H9 (cell line): ENCODE data around the gene STARD10. TPM values are rescaled to one million over a fixed set of nuclear protein-coding genes. Genes with fewer than 3 reads are reported as not detected.

Experiments
- DNase-seq: peaks from one replicate; pipeline ENCODE4 v3.0.0-alpha.2; 2017
- H2AFZ ChIP-seq: one replicate; pipeline ENCODE4 v1.6.1; 2013; ENCODE audit warnings: mild to moderate bottlenecking, low read length, control low read depth, moderate library complexity
- H2AK5ac ChIP-seq: 2 replicates; pipeline ENCODE4 v1.6.1; 2013; ENCODE audit warnings: low read length, control low read depth, mixed read lengths; ENCODE audit not compliant: insufficient read length
- H2BK120ac ChIP-seq: one replicate; pipeline ENCODE4 v1.6.1; 2013; ENCODE audit warnings: low read depth, mild to moderate bottlenecking, low read length, control low read depth, inconsistent platforms; ENCODE audit not compliant: poor library complexity, severe bottlenecking
- H2BK12ac ChIP-seq: 2 replicates; pipeline ENCODE4 v1.6.1; 2013; ENCODE audit warnings: low read length, control low read depth, mixed read lengths, low read depth; ENCODE audit not compliant: insufficient read length
- H2BK15ac ChIP-seq: 2 replicates; pipeline ENCODE4 v1.6.1; 2013; ENCODE audit warnings: low read depth, low read length, control low read depth
- H2BK20ac ChIP-seq: one replicate; pipeline ENCODE4 v1.6.1; 2013; ENCODE audit warnings: low read depth, mild to moderate bottlenecking, low read length, control low read depth, inconsistent platforms; ENCODE audit not compliant: poor library complexity, severe bottlenecking
- H2BK5ac ChIP-seq: 2 replicates; pipeline ENCODE4 v1.6.1; 2013; ENCODE audit warnings: low read length, control low read depth, mixed read lengths; ENCODE audit not compliant: insufficient read length
- H3K14ac ChIP-seq: 2 replicates; pipeline ENCODE4 v1.6.1; 2013; ENCODE audit warnings: low read length, control low read depth; ENCODE audit not compliant: insufficient read depth
- H3K18ac ChIP-seq: 2 replicates; pipeline ENCODE4 v1.6.1; 2013; ENCODE audit warnings: low read depth, mild to moderate bottlenecking, mixed read lengths, low read length, control low read depth; ENCODE audit not compliant: insufficient read length
- H3K23ac ChIP-seq: 2 replicates; pipeline ENCODE4 v1.6.1; 2013; ENCODE audit warnings: low read length, control low read depth, mixed read lengths, low read depth; ENCODE audit not compliant: insufficient read length
- H3K23me2 ChIP-seq: 2 replicates; pipeline ENCODE4 v1.6.1; 2013; ENCODE audit warnings: low read depth, mild to moderate bottlenecking, mixed read lengths, low read length, control low read depth; ENCODE audit not compliant: insufficient read length, poor library complexity, severe bottlenecking
- H3K27ac ChIP-seq: 2 replicates; pipeline ENCODE4 v1.5.1; 2013; ENCODE audit warnings: low read length, control low read depth, mixed read lengths, low read depth; ENCODE audit not compliant: insufficient read length
- H3K27me3 ChIP-seq: 2 replicates; pipeline ENCODE4 v1.6.1; 2013; ENCODE audit warnings: low read length, control low read depth, inconsistent platforms; ENCODE audit not compliant: insufficient read depth
- H3K4ac ChIP-seq: 2 replicates; pipeline ENCODE4 v1.6.1; 2013; ENCODE audit warnings: low read depth, mild to moderate bottlenecking, control low read depth, inconsistent platforms, low read length, moderate library complexity
- H3K4me1 ChIP-seq: 2 replicates; pipeline ENCODE4 v1.6.1; 2013; ENCODE audit warnings: low read length, control low read depth, inconsistent platforms; ENCODE audit not compliant: insufficient read depth
- H3K4me2 ChIP-seq: 2 replicates; pipeline ENCODE4 v1.6.1; 2013; ENCODE audit warnings: low read length, control low read depth, mixed read lengths; ENCODE audit not compliant: insufficient read length, insufficient read depth
- H3K56ac ChIP-seq: 2 replicates; pipeline ENCODE4 v1.6.1; 2013; ENCODE audit warnings: low read depth, mild to moderate bottlenecking, mixed read lengths, low read length, control low read depth; ENCODE audit not compliant: insufficient read length
- H3K79me1 ChIP-seq: 2 replicates; pipeline ENCODE4 v1.6.1; 2013; ENCODE audit warnings: low read depth, mild to moderate bottlenecking, moderate library complexity, low read length, control low read depth, inconsistent platforms; ENCODE audit not compliant: insufficient read depth, poor library complexity, severe bottlenecking
- H3K79me2 ChIP-seq: 2 replicates; pipeline ENCODE4 v1.6.1; 2013; ENCODE audit warnings: low read length, control low read depth, inconsistent platforms; ENCODE audit not compliant: insufficient read depth
- H3K9ac ChIP-seq: 2 replicates; pipeline ENCODE4 v1.6.1; 2013; ENCODE audit warnings: low read length, control low read depth, mixed read lengths; ENCODE audit not compliant: insufficient read length; ENCODE audit errors: extremely low read depth
- H3K9me3 ChIP-seq: one replicate; pipeline ENCODE4 v1.6.1; 2013; ENCODE audit warnings: low read depth, low read length, inconsistent platforms; ENCODE audit not compliant: control insufficient read depth
- H3T11ph ChIP-seq: one replicate; pipeline ENCODE4 v1.6.1; 2013; ENCODE audit warnings: mild to moderate bottlenecking, low read length, control low read depth, inconsistent platforms
- H4K20me1 ChIP-seq: one replicate; pipeline ENCODE4 v1.6.1; 2013; ENCODE audit not compliant: control insufficient read depth, insufficient read length, insufficient read depth
- H4K5ac ChIP-seq: 2 replicates; pipeline ENCODE4 v1.6.1; 2013; ENCODE audit warnings: low read depth, mild to moderate bottlenecking, mixed read lengths, low read length, control low read depth; ENCODE audit not compliant: insufficient read length
- H4K8ac ChIP-seq: replicated peaks from 2 replicates; pipeline ENCODE4 v1.6.1; 2013; ENCODE audit warnings: low read length, control low read depth, mixed read lengths, low read depth; ENCODE audit not compliant: insufficient read length
- H4K91ac ChIP-seq: 2 replicates; pipeline ENCODE4 v1.6.1; 2013; ENCODE audit warnings: low read depth, mild to moderate bottlenecking, moderate library complexity, mixed read lengths, low read length, control low read depth; ENCODE audit not compliant: insufficient read length
- H3K27ac Mint-ChIP-seq, 3 experiments: 2 replicates in 2 of 3; 3 replicates in 1 of 3; pipeline ENCODE4 v1.8.0; 2020 to 2021; ENCODE audit warnings: mixed read lengths in 3 of 3, mild to moderate bottlenecking in 1 of 3, moderate library complexity in 1 of 3
- H3K27me3 Mint-ChIP-seq: 2 replicates; pipeline ENCODE4 v1.8.0; 2021; ENCODE audit warnings: low read depth, mild to moderate bottlenecking, moderate library complexity, mixed read lengths
- H3K36me3 Mint-ChIP-seq, 3 experiments: 2 replicates in 2 of 3; 3 replicates in 1 of 3; pipeline ENCODE4 v1.8.0; 2020 to 2021; ENCODE audit warnings: low read depth in 3 of 3, mixed read lengths in 3 of 3; ENCODE audit not compliant: insufficient read depth in 1 of 3
- H3K4me1 Mint-ChIP-seq, 2 experiments: 2 replicates each; pipeline ENCODE4 v1.8.0; 2020; ENCODE audit warnings: mixed read lengths in 2 of 2
- H3K4me3 Mint-ChIP-seq, 2 experiments: 2 replicates in 1 of 2; 3 replicates in 1 of 2; pipeline ENCODE4 v1.8.0; 2020 to 2021; ENCODE audit warnings: mild to moderate bottlenecking in 2 of 2, mixed read lengths in 2 of 2, moderate library complexity in 1 of 2
- H3K9me3 Mint-ChIP-seq, 2 experiments: 2 replicates in 1 of 2; 3 replicates in 1 of 2; pipeline ENCODE4 v1.8.0; 2020; ENCODE audit warnings: mild to moderate bottlenecking in 2 of 2, mixed read lengths in 2 of 2, moderate library complexity in 1 of 2
- WGBS: extraction: QIAGEN DNeasy Blood & Tissue Kit; methylation state at CpG from one replicate; pipeline ENCODE4 v1.1.7; 2013; ENCODE audit warnings: missing lambda C conversion rate, low lambda C conversion rate, mixed read lengths; ENCODE audit not compliant: insufficient read length; ENCODE audit errors: extremely low coverage; 5-methylcytosine and 5-hydroxymethylcytosine counted together
- total RNA-seq: library from RNA; stranded (reverse); gene quantifications from 2 replicates; pipeline ENCODE4 v1.2.1, GENCODE V29; 2021
- TF ChIP-seq, protein P1 (sequence below): fragments of 200-600 bp; sonication (generic); conservative IDR thresholded peaks from 3 replicates; pipeline ENCODE4 v1.8.0; 2021; ENCODE audit warnings: antibody characterized with exemption, mild to moderate bottlenecking

Gene STARD10
- total RNA-seq, 1 experiment from 2014 or later: 24.4 TPM

DNA sequence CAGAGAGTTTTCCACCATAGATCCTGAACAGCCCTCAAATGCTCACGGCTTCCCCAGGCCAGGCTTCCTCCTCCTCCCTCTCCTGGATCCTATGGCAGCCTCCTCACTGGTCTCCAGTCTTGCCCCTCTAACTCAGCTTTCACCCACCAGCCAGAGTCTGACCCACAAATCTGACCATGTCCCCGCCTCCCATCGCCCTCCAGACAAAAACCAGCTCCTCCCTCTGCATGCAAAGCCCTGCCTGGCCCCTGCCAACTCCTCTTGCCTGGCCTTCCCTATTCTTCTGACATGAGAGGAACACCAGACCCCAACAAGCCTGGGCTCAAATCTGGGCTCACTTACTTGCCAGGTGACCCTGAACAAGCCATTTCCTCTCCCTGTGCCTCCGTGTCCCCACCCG lies 87.3 kb downstream of the STARD10 start:
- no peaks in the 10 kb centered on the region for H3K9me3 Mint-ChIP-seq
- no peak overlapping the region for H2BK120ac ChIP-seq
- WGBS: no CpG with 5 or more reads among the region's 5 CpGs
- H3K14ac ChIP-seq: no peak overlapping the region; the same call in 1 of the 2 replicates
- no peak overlapping the region for H2AFZ ChIP-seq
- no peak overlapping the region for H3K56ac ChIP-seq
- H3K4me1 ChIP-seq: peaks cover 5% of the 10 kb centered on the region; the same call in 1 of the 2 replicates
- H3K27ac ChIP-seq: no peak overlapping the region
- no peak overlapping the region for H3K4ac ChIP-seq
- no peak overlapping the region for H2AK5ac ChIP-seq
- H3K36me3 Mint-ChIP-seq: peaks cover 17 to 54% (median 31%) of the 10 kb centered on the region in 3 experiments
- H2BK15ac ChIP-seq: no peak overlapping the region
- no peak overlapping the region for H3K9ac ChIP-seq
- no peak overlapping the region for H4K8ac ChIP-seq
- no peak overlapping the region for H4K5ac ChIP-seq
- H3K4me3 Mint-ChIP-seq: peak overlapping the region; percentile 17 to 34; a peak in 4 of 5 replicates
- H3K4me2 ChIP-seq: peak overlapping the region; percentile 10
- DNase-seq: no peak
- TF ChIP-seq, protein P1, sequence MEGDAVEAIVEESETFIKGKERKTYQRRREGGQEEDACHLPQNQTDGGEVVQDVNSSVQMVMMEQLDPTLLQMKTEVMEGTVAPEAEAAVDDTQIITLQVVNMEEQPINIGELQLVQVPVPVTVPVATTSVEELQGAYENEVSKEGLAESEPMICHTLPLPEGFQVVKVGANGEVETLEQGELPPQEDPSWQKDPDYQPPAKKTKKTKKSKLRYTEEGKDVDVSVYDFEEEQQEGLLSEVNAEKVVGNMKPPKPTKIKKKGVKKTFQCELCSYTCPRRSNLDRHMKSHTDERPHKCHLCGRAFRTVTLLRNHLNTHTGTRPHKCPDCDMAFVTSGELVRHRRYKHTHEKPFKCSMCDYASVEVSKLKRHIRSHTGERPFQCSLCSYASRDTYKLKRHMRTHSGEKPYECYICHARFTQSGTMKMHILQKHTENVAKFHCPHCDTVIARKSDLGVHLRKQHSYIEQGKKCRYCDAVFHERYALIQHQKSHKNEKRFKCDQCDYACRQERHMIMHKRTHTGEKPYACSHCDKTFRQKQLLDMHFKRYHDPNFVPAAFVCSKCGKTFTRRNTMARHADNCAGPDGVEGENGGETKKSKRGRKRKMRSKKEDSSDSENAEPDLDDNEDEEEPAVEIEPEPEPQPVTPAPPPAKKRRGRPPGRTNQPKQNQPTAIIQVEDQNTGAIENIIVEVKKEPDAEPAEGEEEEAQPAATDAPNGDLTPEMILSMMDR: no peak
- no peak overlapping the region for H2BK5ac ChIP-seq
- H3K9me3 ChIP-seq: no peaks in the 10 kb centered on the region
- no peaks in the 10 kb centered on the region for H3K79me1 ChIP-seq
- no peak overlapping the region for H3T11ph ChIP-seq
- H2BK20ac ChIP-seq: no peak overlapping the region
- peaks cover 3% of the 10 kb centered on the region for H3K23me2 ChIP-seq
- no peak overlapping the region for H4K91ac ChIP-seq
- no peaks in the 10 kb centered on the region for H3K27me3 Mint-ChIP-seq
- peak overlapping the region in 2 of 3 experiments; percentile 65 to 93; a peak in 4 of 7 replicates for H3K27ac Mint-ChIP-seq
- no peak overlapping the region for H2BK12ac ChIP-seq
- H3K27me3 ChIP-seq: no peaks in the 10 kb centered on the region
- H3K4me1 Mint-ChIP-seq: peaks cover 37 to 57% of the 10 kb centered on the region in 2 experiments
- no peak overlapping the region for H3K18ac ChIP-seq
- H3K23ac ChIP-seq: no peak overlapping the region
- H4K20me1 ChIP-seq: peaks cover 6% of the 10 kb centered on the region
- no peaks in the 10 kb centered on the region for H3K79me2 ChIP-seq
